ENCODE data around the gene TBC1D22A. TPM values are rescaled to one million over a fixed set of nuclear protein-coding genes. Genes with fewer than 3 reads are reported as not detected.

The TBC1D22A gene
- total and polyA plus RNA-seq, 4 donors: 4.1 to 12.4 (median 8.4) TPM

DNA sequence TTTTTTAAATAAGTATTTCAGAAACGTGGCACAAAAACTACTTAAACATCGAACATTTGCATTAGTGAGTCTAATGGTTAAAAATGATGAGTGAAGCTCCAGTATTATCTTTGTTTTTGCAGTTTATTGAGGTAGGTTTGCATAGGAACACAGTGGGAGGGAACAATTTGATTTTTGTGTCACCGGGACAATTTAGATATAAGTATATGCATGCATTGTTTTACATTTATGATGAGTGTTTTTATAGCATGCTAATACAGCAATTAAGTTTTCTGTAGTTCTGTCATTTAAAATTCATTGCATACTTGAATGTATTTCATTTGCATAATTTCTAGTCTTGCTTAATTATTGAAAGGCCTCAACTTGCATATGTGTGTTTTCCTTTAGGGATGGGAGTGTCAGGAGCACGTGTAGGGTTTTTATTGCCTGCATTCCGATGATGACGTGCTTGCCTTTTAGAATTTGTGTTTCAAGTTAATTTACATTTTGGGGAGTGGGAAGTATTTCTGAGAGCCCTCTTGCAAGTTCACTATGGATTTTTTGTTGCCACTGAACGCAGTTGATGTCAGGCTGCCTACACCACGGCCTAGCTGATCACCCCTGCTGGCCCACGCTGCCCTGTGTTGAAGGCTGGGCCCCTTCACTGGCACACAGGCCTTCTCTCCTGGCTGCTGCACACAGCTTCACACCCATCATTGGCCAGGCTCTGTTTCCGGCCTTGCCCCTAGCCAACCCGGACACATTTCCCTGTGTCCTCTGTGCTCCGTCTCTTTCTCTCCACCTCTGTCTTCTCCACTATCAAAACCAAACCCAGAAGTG lies 120.9 kb downstream of the TBC1D22A start (continued):
- TF ChIP-seq, protein P1, sequence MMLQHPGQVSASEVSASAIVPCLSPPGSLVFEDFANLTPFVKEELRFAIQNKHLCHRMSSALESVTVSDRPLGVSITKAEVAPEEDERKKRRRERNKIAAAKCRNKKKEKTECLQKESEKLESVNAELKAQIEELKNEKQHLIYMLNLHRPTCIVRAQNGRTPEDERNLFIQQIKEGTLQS (IDR thresholded peaks at IDR 0.05): no peak

DNA sequence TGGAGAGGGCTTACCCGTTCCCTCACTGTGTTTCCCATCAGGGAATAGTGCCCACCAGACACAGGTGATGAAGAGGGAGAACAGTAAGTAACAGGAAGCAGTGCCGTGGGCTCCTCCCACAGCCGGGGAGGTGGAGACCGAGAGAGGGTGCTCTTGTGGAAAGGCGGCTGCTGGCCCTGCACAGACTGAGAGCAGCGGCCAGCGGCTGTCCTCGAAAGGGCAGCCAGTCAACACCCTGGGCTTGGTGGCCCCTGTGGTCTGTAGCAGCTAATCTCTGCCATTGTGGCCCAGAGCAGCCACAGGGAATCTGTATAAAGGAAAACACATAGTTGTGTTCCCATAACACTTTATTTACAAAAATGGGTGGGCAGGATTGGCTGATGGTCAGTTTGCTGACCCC lies 121.9 kb downstream of the TBC1D22A start:
- WGBS: 96% methylated on average over 8 of the region's 8 CpGs
- Histone ChIP-seq H3K36me3 (ENCODE audit: control insufficient read depth in 4 of 4, insufficient read depth in 3 of 4, low read depth in 1 of 4, low read length in 3 of 4) (peaks cover 0 to 3% (median 1%) of the 10 kb centered on the region in 4 donors), H3K9ac (ENCODE audit: low read depth in 1 of 2, low read length in 2 of 2) (no peak overlapping the region), H3K4me1 (ENCODE audit: control insufficient read depth in 4 of 4, insufficient read depth in 4 of 4, low read length in 3 of 4) (no peaks in the 10 kb centered on the region), H3K9me3 (ENCODE audit: control insufficient read depth in 4 of 4, low read length in 3 of 4) (no peaks in the 10 kb centered on the region), H3K4me3 (ENCODE audit: low read depth in 1 of 3, low read length in 3 of 3) (no peak overlapping the region), H3K27ac (ENCODE audit: low read depth in 1 of 2, low read length in 2 of 2) (no peak overlapping the region), H3K27me3 (ENCODE audit: control insufficient read depth in 4 of 4, insufficient read depth in 4 of 4, low read length in 3 of 4) (no peaks in the 10 kb centered on the region)
- TF ChIP-seq, protein P2, sequence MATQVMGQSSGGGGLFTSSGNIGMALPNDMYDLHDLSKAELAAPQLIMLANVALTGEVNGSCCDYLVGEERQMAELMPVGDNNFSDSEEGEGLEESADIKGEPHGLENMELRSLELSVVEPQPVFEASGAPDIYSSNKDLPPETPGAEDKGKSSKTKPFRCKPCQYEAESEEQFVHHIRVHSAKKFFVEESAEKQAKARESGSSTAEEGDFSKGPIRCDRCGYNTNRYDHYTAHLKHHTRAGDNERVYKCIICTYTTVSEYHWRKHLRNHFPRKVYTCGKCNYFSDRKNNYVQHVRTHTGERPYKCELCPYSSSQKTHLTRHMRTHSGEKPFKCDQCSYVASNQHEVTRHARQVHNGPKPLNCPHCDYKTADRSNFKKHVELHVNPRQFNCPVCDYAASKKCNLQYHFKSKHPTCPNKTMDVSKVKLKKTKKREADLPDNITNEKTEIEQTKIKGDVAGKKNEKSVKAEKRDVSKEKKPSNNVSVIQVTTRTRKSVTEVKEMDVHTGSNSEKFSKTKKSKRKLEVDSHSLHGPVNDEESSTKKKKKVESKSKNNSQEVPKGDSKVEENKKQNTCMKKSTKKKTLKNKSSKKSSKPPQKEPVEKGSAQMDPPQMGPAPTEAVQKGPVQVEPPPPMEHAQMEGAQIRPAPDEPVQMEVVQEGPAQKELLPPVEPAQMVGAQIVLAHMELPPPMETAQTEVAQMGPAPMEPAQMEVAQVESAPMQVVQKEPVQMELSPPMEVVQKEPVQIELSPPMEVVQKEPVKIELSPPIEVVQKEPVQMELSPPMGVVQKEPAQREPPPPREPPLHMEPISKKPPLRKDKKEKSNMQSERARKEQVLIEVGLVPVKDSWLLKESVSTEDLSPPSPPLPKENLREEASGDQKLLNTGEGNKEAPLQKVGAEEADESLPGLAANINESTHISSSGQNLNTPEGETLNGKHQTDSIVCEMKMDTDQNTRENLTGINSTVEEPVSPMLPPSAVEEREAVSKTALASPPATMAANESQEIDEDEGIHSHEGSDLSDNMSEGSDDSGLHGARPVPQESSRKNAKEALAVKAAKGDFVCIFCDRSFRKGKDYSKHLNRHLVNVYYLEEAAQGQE (IDR thresholded peaks at IDR 0.05): no peak
- no peak for TF ChIP-seq TAF1 (conservative IDR thresholded peaks at IDR 0.05)
- no peak for TF ChIP-seq RXRA (IDR thresholded peaks at IDR 0.05)
- TF ChIP-seq FOXA1 (IDR thresholded peaks at IDR 0.05): no peak
- TF ChIP-seq, protein P3, sequence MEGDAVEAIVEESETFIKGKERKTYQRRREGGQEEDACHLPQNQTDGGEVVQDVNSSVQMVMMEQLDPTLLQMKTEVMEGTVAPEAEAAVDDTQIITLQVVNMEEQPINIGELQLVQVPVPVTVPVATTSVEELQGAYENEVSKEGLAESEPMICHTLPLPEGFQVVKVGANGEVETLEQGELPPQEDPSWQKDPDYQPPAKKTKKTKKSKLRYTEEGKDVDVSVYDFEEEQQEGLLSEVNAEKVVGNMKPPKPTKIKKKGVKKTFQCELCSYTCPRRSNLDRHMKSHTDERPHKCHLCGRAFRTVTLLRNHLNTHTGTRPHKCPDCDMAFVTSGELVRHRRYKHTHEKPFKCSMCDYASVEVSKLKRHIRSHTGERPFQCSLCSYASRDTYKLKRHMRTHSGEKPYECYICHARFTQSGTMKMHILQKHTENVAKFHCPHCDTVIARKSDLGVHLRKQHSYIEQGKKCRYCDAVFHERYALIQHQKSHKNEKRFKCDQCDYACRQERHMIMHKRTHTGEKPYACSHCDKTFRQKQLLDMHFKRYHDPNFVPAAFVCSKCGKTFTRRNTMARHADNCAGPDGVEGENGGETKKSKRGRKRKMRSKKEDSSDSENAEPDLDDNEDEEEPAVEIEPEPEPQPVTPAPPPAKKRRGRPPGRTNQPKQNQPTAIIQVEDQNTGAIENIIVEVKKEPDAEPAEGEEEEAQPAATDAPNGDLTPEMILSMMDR (IDR thresholded peaks at IDR 0.05; ENCODE audit: low read depth, low read length, missing input control): no peak
- TF ChIP-seq YY1 (IDR thresholded peaks at IDR 0.05): no peak
- no peak for TF ChIP-seq FOXA2 (IDR thresholded peaks at IDR 0.05)
- TF ChIP-seq EGR1 (IDR thresholded peaks at IDR 0.05; ENCODE audit: low read depth in 2 of 2): no peak
- TF ChIP-seq HNF4G (IDR thresholded peaks at IDR 0.05): no peak
- no peak for DNase-seq (ENCODE audit: low spot score)

DNA sequence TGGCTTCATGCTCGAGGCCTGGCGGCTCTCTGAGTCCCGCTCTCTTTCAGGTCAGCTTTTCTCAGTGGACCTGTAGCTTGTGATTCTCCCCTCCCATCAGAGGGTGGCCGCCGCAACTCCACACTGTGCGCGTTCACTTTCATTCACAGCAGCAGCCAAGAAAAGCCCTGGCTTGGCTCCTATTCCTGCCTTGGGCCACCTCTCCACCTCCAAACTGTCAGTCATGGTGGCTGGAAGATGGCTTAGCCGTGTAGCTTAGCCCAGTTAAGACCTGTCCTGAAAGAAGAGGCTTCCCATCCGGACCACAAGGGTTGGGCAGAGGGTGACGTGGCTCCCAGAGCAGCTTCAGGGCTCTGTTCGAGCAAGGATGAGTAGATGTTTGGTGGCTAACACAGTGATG lies 125.5 kb downstream of the TBC1D22A start:
- no peak for DNase-seq (ENCODE audit: low spot score)
- H3K9ac ChIP-seq (ENCODE audit: low read depth in 1 of 2, low read length in 2 of 2): no peak overlapping the region
- TF ChIP-seq RAD21 (IDR thresholded peaks at IDR 0.05) (no peak), GABPA (IDR thresholded peaks at IDR 0.05 in 1 of 2, conservative IDR thresholded peaks at IDR 0.05 in 1 of 2) (no peak), FOXA1 (IDR thresholded peaks at IDR 0.05) (no peak), TAF1 (conservative IDR thresholded peaks at IDR 0.05) (no peak)
- H3K9me3 ChIP-seq (ENCODE audit: control insufficient read depth in 4 of 4, low read length in 3 of 4): no peaks in the 10 kb centered on the region
- H3K4me1 ChIP-seq (ENCODE audit: control insufficient read depth in 4 of 4, insufficient read depth in 4 of 4, low read length in 3 of 4): no peaks in the 10 kb centered on the region
- peaks cover 5 to 6% (median 6%) of the 10 kb centered on the region in 4 donors for H3K36me3 ChIP-seq (ENCODE audit: control insufficient read depth in 4 of 4, insufficient read depth in 3 of 4, low read depth in 1 of 4, low read length in 3 of 4)
- H3K27me3 ChIP-seq (ENCODE audit: control insufficient read depth in 4 of 4, insufficient read depth in 4 of 4, low read length in 3 of 4): no peaks in the 10 kb centered on the region
- WGBS: 98% methylated on average over 11 of the region's 11 CpGs
- no peak overlapping the region for H3K27ac ChIP-seq (ENCODE audit: low read depth in 1 of 2, low read length in 2 of 2)
- H3K4me3 ChIP-seq (ENCODE audit: low read depth in 1 of 3, low read length in 3 of 3): no peak overlapping the region
